HG03064 (cell line): ENCODE measurements around the gene TUBA3C.
"Not testable (repeated sequence)": the region's sequence is repeated elsewhere in the genome, so short reads cannot be mapped to it uniquely, and the experiment has no call there.

Source experiments
- ATAC-seq: cut with Tn5 transposase; IDR thresholded peaks from one replicate; pipeline ENCODE4 v1.9.1; 2021; ENCODE audit warnings: low read depth; ENCODE audit not compliant: unreplicated experiment

Gene TUBA3C

DNA sequence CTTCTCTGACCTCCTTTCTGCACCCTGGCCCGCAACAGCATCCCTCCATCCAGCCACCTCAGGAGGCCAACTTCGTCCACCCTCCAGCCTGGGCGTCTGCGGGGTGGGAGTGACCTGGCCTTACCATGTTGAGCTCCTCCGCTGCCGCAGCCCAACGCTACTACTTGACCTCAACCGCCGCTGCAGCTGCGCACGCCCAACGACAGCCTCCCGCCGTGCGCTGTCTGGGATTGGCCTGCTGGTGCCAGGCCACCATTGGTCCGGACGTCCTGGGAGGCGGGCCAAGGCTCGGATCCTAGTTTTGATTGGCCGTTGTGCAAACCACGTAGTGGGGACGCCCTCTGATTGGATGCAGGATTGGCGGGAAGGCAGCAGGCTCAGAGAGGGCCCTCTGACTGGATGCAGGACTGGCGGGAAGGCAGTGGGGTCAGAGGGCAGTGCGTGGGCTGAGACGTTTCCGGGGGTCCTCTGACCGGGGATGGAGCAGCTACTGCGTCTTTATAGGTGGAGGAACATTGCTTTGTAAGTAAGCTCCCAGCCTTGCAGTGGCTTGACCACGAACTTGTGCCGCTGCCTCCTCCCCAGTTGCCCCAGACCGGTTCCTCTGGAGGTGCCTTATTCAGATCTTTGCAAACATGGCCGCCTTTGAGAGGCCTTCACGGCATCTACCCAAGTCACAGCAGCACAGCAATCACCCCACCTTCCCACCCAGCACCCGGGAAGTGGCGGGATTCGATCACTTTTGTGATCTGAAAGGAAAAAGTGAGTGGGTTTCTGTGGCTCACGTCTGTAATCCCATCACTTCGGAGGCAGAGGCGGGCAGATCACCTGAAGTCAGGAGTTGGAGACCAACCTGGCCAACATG is at the start of gene TUBA3C:
TSS of gene TUBA3C (minus strand) at position 204 of the 865 bp plus-strand sequence. CDS start at position 127, 77 bp downstream.
- ATAC-seq: no peak

DNA sequence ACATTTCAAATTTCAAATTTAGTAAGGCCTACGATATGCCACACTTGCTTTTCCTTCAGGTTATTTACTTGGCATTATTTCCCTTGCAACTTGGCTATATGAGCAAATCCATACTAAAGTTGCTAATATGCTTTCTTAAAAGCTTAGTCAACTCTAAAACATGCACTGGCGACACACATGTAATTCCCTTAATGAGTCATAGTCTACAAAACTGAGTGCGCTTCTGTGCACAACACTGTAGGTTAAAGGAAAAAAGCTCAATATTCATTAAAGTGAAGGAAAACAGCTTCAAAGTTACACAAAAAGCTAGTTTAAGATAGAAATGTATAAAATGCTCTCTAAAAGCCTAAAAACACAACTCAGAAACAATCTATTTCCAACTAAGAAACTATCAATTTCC is 25.8 kb upstream of the TUBA3C start:
- not testable (repeated sequence) for ATAC-seq

DNA sequence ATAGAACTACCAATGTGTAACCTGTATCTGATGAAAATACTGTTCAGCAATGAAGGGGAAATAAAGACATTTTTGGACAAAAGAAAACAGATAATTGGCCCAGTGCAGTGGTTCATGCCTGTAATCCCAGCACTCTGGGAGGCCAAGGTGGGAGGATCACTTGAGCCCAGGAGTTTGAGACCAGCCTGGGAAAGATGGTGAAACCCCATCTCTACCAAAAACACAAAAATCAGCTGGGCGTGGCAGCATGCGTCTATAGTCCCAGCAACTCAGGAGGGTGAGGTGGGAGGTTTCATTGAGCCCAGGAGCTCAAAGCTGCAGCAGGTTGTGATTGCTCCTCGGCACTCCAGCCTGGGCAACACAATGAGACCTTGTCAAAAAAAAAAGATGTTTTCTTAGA is 11.0 kb upstream of the TUBA3C start:
- ATAC-seq: not testable (repeated sequence)

DNA sequence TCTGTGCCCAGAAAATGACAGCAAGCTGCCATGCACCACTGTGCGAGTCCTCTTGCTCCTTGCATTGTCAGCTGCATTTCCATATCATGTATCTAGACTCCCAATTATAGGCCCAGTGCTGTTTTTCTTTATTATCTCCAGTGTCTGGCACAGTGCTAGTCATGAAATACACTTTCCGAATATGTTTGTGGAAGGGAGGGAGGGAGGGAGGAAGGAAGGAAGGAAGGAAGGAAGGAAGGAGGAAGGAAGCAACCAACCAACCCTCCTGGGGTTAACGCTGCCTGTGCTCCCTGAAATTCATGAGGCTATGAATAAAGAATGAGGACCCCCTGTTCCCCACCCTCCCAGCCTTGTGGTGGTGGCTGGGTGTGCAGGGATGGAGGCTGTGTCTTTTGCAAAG is 8.3 kb upstream of the TUBA3C start:
- ATAC-seq: not testable (repeated sequence)

GRCh38 chr13:19189368-19189767 is 7.7 kb upstream of the TUBA3C start:
- not testable (repeated sequence) for ATAC-seq

GRCh38 chr13:19185865-19186645 is 4.4 kb upstream of the TUBA3C start:
- ATAC-seq: no peak

- no peak for ATAC-seq
Measured at GRCh38 chr13:19185086-19185864, 3.7 kb upstream of the TUBA3C start.

DNA sequence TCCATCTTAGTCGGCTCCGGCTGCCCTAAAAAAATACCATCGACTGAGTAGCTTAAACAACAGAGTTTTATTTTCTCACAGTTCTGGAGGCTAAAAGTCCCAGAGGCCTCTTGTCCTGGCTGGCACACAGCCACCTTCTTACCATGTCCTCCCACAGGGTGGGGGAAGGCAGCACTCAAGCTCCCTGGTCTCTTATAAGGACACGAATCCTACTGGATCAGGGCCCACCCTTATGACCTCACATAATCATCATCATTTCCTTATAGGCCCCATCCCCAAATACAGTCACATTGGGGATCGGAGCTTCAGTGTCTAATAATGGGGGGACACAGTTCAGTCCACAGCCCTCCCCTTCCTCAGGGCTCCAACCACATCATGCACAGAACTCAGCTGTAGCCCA is 2.6 kb upstream of the TUBA3C start:
- ATAC-seq: no peak

DNA sequence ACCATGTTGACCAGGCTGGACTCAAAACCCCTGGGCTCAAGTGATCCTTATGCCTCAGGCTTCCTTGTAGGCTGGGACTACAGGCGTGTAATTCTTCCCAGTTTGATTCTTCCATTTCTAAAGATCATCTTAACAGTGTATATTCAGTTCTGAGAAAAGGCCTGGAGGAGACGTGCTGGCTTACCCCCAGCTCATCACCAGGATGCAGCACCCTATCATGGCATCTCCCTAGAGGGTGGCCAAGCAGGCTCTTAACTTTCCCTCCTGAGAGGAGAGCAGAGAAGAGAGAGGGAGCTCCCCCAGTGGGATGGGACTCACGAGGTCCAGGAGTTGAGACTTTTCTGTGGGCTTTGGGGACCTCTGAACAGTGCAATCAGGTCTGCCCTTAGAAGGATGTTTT is 2.1 kb upstream of the TUBA3C start:
- no peak for ATAC-seq

GRCh38 chr13:19182536-19182935 is 912 bp upstream of the TUBA3C start:
- no peak for ATAC-seq

DNA sequence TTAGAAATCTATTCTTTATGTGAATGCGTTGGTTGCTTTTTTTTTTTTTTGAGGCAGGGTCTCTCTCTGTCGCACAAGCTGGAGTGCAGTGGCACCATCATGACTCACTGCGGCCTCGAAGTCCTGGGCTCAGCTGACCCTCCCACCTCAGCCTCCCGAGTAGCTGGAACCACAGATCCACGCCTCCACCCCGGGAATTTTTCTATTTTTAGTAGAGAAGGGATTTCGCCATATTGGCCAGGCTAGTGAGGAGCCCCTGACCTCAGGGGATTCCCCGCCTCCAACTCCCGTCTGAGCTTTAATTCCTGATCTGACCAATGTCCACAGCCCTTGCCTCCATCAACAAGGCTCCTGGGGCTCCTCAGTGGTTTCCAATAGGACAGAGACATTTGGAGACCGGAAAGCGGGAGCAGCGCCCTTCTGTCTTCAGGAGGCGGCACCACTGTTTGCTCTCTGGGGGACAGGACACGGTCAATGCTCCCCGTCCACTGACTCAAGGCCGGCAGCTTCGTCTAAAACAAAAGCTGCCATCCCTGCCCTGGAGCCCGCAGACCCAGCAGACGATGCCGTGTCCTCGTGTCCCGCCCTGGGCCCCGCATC is 503 bp downstream of the TUBA3C start:
- ATAC-seq: no peak

DNA sequence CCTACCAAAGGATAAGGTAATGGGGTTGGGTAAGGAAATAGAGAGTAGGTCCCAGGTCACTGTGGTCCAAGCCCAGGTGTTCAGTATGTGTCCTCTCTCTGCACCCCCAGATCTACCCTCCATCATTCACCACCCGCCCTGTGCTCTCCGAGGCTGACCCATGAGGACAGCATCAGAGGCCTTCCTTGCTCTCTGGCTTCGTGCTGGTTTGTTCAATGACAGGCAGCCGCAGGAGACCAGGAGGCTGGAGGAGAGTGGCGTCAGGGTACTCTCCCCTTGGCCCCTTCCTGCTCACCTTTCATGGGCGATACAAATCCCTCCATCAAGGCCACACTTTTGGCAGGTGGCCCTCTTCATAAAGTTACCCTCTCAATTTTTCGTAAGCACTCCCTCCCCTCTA is 1.7 kb downstream of the TUBA3C start:
- ATAC-seq: no peak

DNA sequence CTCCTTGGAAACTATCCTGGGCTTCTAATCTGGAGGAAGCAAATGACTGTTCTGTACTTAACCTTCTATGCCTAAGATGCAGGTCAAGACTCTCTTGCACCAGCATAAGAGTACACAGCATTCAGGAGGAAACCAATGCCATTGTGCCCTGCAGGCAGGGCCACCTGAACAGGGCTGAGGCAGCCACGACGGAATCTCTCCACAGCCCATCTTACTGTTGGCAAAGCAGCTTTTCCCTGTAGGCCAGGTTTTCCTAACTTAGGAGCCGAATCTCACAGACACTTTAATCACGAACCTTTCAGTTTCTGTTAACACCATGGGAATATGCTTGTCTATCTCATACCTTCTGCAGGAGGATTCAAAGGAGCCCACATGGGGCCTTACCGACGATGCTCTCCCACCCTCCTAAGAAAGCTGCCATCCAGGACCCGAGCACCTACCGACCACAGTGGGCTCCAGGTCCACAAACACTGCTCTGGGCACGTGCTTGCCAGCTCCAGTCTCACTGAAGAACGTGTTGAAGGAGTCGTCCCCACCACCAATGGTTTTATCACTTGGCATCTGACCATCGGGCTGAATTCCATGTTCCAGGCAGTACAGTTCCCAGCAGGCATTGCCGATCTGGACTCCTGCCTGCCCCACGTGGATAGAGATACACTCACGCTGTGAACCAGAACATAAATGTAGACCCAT is 2.6 kb downstream of the TUBA3C start:
- no peak for ATAC-seq

DNA sequence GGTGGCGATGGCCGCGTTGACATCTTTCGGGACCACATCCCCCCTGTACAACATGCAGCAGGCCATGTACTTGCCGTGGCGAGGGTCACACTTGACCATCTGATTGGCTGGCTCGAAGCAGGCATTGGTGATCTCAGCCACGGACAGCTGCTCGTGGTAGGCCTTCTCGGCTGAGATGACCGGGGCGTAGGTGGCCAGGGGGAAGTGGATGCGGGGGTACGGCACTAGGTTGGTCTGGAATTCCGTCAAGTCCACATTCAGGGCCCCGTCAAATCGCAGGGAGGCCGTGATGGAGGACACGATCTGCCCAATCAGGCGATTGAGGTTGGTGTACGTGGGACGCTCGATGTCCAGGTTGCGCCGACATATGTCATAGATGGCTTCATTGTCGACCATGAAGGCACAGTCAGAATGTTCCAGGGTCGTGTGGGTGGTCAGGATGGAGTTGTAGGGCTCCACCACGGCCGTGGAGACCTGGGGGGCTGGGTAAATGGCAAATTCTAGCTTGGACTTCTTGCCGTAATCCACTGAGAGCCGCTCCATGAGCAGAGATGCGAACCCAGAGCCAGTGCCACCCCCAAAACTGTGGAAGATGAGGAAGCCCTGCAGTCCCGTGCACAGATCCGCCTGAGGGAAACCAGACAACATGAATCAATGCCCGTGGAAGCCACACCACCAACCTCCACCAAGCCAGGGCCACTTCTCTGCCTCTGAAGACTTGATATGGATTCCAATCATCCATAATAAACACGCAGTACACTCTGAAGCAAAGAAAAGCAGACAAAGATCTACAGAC is 4.4 kb downstream of the TUBA3C start:
- ATAC-seq: not testable (repeated sequence)

DNA sequence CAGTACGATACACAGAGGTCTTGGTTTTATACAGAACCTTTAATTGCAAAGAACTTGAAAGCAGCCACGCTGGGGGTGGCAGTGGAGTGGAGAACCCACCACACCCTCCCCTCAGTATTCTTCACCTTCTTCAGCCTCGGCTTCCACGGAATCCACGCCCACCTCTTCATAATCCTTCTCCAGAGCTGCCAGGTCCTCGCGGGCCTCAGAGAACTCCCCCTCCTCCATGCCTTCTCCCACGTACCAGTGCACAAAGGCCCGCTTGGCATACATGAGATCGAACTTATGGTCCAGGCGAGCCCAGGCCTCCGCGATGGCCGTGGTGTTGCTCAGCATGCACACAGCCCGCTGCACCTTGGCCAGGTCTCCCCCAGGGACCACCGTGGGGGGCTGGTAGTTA is 7.9 kb downstream of the TUBA3C start:
- no peak for ATAC-seq

DNA sequence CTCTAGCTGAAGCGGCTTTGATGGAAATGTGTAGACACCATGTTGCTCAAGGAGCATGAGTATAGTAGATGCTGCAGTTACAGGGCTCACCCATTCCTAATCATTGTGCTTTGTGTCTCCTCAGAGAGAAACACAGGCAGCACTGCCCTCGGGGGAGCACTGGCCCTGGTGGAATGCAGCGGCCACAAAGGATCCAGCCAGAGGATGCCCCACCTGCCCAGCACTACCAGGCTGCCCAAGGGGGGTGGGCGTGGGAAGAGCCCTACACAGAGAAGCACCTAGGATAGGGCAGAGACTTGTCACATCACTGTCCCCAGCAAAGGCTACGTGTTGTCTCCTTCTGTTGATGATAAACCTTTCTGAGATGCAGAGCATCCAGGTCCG is 9.0 kb downstream of the TUBA3C start:
- ATAC-seq: no peak

DNA sequence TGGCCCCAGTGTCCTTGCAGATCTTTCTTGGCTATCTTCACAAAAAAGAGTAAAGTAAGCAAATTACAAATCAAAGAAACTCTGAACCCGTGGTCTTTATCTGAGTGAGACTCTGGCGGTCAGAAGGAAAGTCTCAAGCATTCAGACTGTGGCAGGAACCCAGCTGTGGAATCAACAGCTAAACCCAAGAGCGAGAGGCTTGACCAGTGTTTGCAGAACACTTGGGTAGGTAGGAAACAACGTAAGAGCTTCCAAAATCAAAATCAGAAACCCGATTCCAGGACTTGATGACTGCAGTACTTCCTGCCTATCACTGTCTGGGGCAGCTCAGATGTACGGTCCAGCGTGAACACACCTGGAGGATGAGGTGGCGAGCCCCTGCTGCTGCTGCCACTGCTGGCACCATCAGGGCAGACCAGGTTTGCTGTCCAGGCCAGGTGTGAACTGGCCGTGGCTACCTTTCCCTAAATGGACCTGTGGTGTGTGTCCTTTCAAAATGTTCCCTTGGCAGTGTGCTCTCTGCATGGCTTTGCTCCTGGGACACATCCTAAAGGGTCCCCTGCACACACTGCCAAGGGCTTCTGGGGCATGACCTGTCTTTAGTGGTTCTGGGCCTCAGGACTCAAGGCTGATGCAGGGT is 9.5 kb downstream of the TUBA3C start:
- ATAC-seq: no peak

DNA sequence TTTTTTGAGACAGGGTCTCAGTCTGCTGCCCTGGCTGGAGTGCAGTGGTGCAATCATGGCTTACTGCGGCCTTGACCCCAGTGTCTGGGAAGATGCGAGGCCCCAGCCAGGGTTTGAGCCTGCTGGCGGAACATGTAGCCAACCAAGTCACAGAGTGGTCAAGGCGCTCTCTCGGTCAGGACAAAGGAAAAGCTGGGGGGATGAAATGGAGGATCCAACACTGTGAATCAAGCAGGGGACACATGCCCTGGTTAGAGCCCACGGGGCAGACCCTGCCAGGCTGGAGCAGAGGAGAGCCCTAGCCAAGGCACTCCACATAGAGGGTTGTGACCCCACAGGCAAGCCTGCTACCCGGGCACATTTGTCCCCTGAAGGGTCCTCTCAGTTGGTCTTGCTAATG is 10.1 kb downstream of the TUBA3C start:
- ATAC-seq: no peak

DNA sequence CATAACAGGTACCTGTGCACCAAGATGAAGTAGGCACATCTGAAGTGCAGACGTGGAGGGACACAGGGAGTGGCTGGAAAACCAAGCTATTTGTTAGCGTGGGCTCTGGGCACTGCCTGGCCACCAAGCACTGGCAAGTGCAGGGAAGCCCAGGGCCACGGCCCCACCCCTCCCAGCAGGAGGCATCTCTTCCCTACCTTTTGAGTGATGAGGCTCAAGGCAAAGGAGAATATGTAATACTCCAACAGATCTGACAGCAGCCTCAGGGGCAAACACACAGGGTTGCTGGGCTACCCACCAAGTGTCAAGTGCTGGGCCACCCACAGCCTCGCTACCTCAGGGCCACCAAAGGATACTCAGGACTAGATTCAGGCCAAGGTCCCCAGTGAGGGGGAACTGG is 11.6 kb downstream of the TUBA3C start:
- ATAC-seq: no peak
